Fibroblast of peridontal ligament (primary cell): ENCODE data around the gene CACNB4.

Source experiments
- DNase-seq: peaks from one replicate; pipeline ENCODE4 v3.0.0-alpha.2; 2010; ENCODE audit errors: extremely low read depth

Gene CACNB4

GRCh38 chr2:151975460-151976414 is 123.1 kb downstream of the CACNB4 start:
- DNase-seq: no peak

- DNase-seq: no peak
Measured at GRCh38 chr2:151974988-151975387, 123.9 kb downstream of the CACNB4 start.

- peak; percentile 9 for DNase-seq
Measured at GRCh38 chr2:151973901-151974199, 125.0 kb downstream of the CACNB4 start.

GRCh38 chr2:151973013-151973900 is 125.6 kb downstream of the CACNB4 start:
- no peak for DNase-seq

GRCh38 chr2:151972241-151973012 is 126.4 kb downstream of the CACNB4 start:
- DNase-seq: no peak

GRCh38 chr2:151971301-151972051 is 127.4 kb downstream of the CACNB4 start:
- DNase-seq: no peak

- DNase-seq: no peak
Measured at GRCh38 chr2:151968770-151969470, 129.9 kb downstream of the CACNB4 start.

GRCh38 chr2:151967829-151968722 is 130.8 kb downstream of the CACNB4 start:
- no peak for DNase-seq

GRCh38 chr2:151965884-151966283 is 133.0 kb downstream of the CACNB4 start:
- no peak for DNase-seq

- no peak for DNase-seq
Measured at GRCh38 chr2:151961558-151961957, 137.3 kb downstream of the CACNB4 start.

- no peak for DNase-seq
Measured at GRCh38 chr2:151959238-151959637, 139.6 kb downstream of the CACNB4 start.

GRCh38 chr2:151953467-151953866 is 145.4 kb downstream of the CACNB4 start:
- DNase-seq: no peak

GRCh38 chr2:151952691-151953456 is 146.0 kb downstream of the CACNB4 start:
- DNase-seq: no peak

- no peak for DNase-seq
Measured at GRCh38 chr2:151947813-151948165, 151.1 kb downstream of the CACNB4 start.

- no peak for DNase-seq
Measured at GRCh38 chr2:151946899-151947812, 151.7 kb downstream of the CACNB4 start.

GRCh38 chr2:151946250-151946884 is 152.5 kb downstream of the CACNB4 start:
- no peak for DNase-seq

- no peak for DNase-seq
Measured at GRCh38 chr2:151945602-151946001, 153.2 kb downstream of the CACNB4 start.
